GM23338 (cell line): ENCODE results near the gene EPC1. TPM values are rescaled to one million over a fixed set of nuclear protein-coding genes. Genes with fewer than 3 reads are reported as not detected.
"Not testable (repeated sequence)": the region's sequence is repeated elsewhere in the genome, so short reads cannot be mapped to it uniquely, and the experiment has no call there.

Source experiments
- ATAC-seq: fragments of 200-7000 bp; cut with Tn5 transposase; 3 replicates; pipeline ENCODE4 v1.9.1; 2020
- DNase-seq: peaks from one replicate; pipeline ENCODE4 v3.0.0-alpha.2; 2015; ENCODE audit warnings: low spot score
- H2AFZ ChIP-seq: fragments of 200-600 bp; sonication (generic); 2 replicates; pipeline ENCODE4 v1.8.0; 2016; ENCODE audit warnings: antibody characterized with exemption, mild to moderate bottlenecking, moderate library complexity
- H3F3A ChIP-seq: fragments of 200-600 bp; sonication (generic); replicated peaks from 2 replicates; pipeline ENCODE4 v1.8.0; 2017; ENCODE audit warnings: antibody characterized with exemption, mixed run types, low read depth
- H3K27ac ChIP-seq: fragments of 200-600 bp; sonication (generic); 2 replicates; pipeline ENCODE4 v1.6.1; 2016; ENCODE audit warnings: low read depth
- H3K27me3 ChIP-seq: fragments of 200-600 bp; sonication (generic); 2 replicates; pipeline ENCODE4 v1.8.0; 2016; ENCODE audit warnings: mild to moderate bottlenecking, mixed run types, moderate library complexity; ENCODE audit not compliant: insufficient read depth
- H3K36me3 ChIP-seq: fragments of 200-600 bp; sonication (generic); 2 replicates; pipeline ENCODE4 v1.8.0; 2016; ENCODE audit warnings: mild to moderate bottlenecking; ENCODE audit not compliant: insufficient read depth
- H3K4me1 ChIP-seq: fragments of 200-600 bp; sonication (generic); 2 replicates; pipeline ENCODE4 v1.8.0; 2016; ENCODE audit warnings: mild to moderate bottlenecking, moderate library complexity; ENCODE audit not compliant: insufficient read depth
- H3K4me2 ChIP-seq: fragments of 200-600 bp; sonication (generic); 2 replicates; pipeline ENCODE4 v1.7.1; 2017; ENCODE audit warnings: mixed run types
- H3K4me3 ChIP-seq: fragments of 200-600 bp; sonication (generic); 2 replicates; pipeline ENCODE4 v1.6.1; 2016; ENCODE audit warnings: mixed run types
- H3K79me2 ChIP-seq: fragments of 200-600 bp; sonication (generic); replicated peaks from 2 replicates; pipeline ENCODE4 v1.8.0; 2017; ENCODE audit warnings: mild to moderate bottlenecking; ENCODE audit not compliant: insufficient read depth
- H3K9me2 ChIP-seq: fragments of 200-600 bp; sonication (generic); 2 replicates; pipeline ENCODE4 v1.8.0; 2017; ENCODE audit not compliant: insufficient read depth
- H4K20me1 ChIP-seq: fragments of 200-600 bp; sonication (generic); replicated peaks from 2 replicates; pipeline ENCODE4 v1.8.0; 2017; ENCODE audit warnings: mild to moderate bottlenecking; ENCODE audit not compliant: insufficient read depth
- H3K27ac Mint-ChIP-seq: 2 replicates; pipeline ENCODE4 v1.8.0; 2020; ENCODE audit warnings: inconsistent platforms, mild to moderate bottlenecking, moderate library complexity, mixed read lengths
- H3K27me3 Mint-ChIP-seq: 3 replicates; pipeline ENCODE4 v1.8.0; 2022; ENCODE audit warnings: low read depth, mild to moderate bottlenecking, moderate library complexity, mixed read lengths, inconsistent platforms; ENCODE audit not compliant: insufficient read depth, poor library complexity
- H3K36me3 Mint-ChIP-seq: 3 replicates; pipeline ENCODE4 v1.8.0; 2021; ENCODE audit warnings: low read depth, mild to moderate bottlenecking, inconsistent platforms, moderate library complexity, mixed read lengths
- H3K4me1 Mint-ChIP-seq: 3 replicates; pipeline ENCODE4 v1.8.0; 2020; ENCODE audit warnings: mild to moderate bottlenecking, inconsistent platforms, mixed read lengths
- H3K4me3 Mint-ChIP-seq: 3 replicates; pipeline ENCODE4 v1.8.0; 2021; ENCODE audit warnings: moderate library complexity, mild to moderate bottlenecking, inconsistent platforms, mixed read lengths
- H3K9me3 Mint-ChIP-seq: 3 replicates; pipeline ENCODE4 v1.8.0; 2020; ENCODE audit warnings: moderate library complexity, mild to moderate bottlenecking, inconsistent platforms, mixed read lengths
- EZH2 ChIP-seq: fragments of 200-600 bp; sonication (generic); IDR thresholded peaks from one replicate; pipeline ENCODE4 v1.8.0; 2017; ENCODE audit warnings: antibody characterized with exemption, mild to moderate bottlenecking, low read depth; ENCODE audit not compliant: unreplicated experiment
- JUNB ChIP-seq: IDR thresholded peaks from one replicate; pipeline ENCODE4 v1.6.1; 2016; ENCODE audit warnings: antibody characterized with exemption; ENCODE audit not compliant: unreplicated experiment
- NANOG ChIP-seq: IDR thresholded peaks from 2 replicates; pipeline ENCODE4 v1.6.1; 2016; ENCODE audit warnings: antibody characterized with exemption, borderline replicate concordance
- ZNF331 ChIP-seq: fragments of 250-450 bp; sonication (Bioruptor Pico); IDR thresholded peaks from 2 replicates; pipeline ENCODE4 v1.5.0; 2020; ENCODE audit warnings: low read depth, mild to moderate bottlenecking, moderate library complexity
- ZNF462 ChIP-seq: fragments of 250-450 bp; sonication (Bioruptor Pico); IDR thresholded peaks from 2 replicates; pipeline ENCODE4 v1.5.0; 2020; ENCODE audit warnings: mild to moderate bottlenecking, moderate library complexity
- polyA plus RNA-seq: library from polyadenylated mRNA; unstranded; fragments of >200 nt; fragmentation: Nextera tagmentation; extraction: Ambion mirVana; gene quantifications from 2 replicates; pipeline ENCODE4 v1.2.1, GENCODE V29; 2016
- total RNA-seq: library from RNA; depleted of rRNA; stranded (reverse); fragments of >200 nt; shearing (Covaris generic); gene quantifications from 2 replicates; pipeline ENCODE4 v1.2.3, GENCODE V29; 2014
- TF ChIP-seq, protein P1 (sequence below): IDR thresholded peaks from one replicate; pipeline ENCODE4 v1.6.1; 2018; ENCODE audit warnings: antibody characterized with exemption; ENCODE audit not compliant: unreplicated experiment
- TF ChIP-seq, protein P2 (sequence below): IDR thresholded peaks from 2 replicates; pipeline ENCODE4 v1.6.1; 2016; ENCODE audit warnings: antibody characterized with exemption

EPC1 gene
- total and polyA plus RNA-seq, 2 experiments from 2014 or later, result 24.1 to 25.9 TPM

- Histone ChIP-seq H3K4me1 (no peaks in the 10 kb centered on the region), H3K9me2 (no peaks in the 10 kb centered on the region), H3K27ac (no peak overlapping the region), H3K79me2 (no peaks in the 10 kb centered on the region), H2AFZ (peak overlapping the region; percentile 76), H3K4me2 (peak overlapping the region; percentile 32; the same call in 1 of the 2 replicates), H3K27me3 (no peaks in the 10 kb centered on the region), H3F3A (no peaks in the 10 kb centered on the region), H4K20me1 (no peaks in the 10 kb centered on the region), H3K36me3 (no peaks in the 10 kb centered on the region), H3K4me3 (no peak overlapping the region)
- Mint-ChIP-seq H3K27me3 (peaks cover 7% of the 10 kb centered on the region), H3K4me3 (no peak overlapping the region), H3K4me1 (no peaks in the 10 kb centered on the region), H3K9me3 (no peaks in the 10 kb centered on the region), H3K36me3 (no peaks in the 10 kb centered on the region), H3K27ac (no peak overlapping the region)
- no peak for DNase-seq
- TF ChIP-seq, protein P1, sequence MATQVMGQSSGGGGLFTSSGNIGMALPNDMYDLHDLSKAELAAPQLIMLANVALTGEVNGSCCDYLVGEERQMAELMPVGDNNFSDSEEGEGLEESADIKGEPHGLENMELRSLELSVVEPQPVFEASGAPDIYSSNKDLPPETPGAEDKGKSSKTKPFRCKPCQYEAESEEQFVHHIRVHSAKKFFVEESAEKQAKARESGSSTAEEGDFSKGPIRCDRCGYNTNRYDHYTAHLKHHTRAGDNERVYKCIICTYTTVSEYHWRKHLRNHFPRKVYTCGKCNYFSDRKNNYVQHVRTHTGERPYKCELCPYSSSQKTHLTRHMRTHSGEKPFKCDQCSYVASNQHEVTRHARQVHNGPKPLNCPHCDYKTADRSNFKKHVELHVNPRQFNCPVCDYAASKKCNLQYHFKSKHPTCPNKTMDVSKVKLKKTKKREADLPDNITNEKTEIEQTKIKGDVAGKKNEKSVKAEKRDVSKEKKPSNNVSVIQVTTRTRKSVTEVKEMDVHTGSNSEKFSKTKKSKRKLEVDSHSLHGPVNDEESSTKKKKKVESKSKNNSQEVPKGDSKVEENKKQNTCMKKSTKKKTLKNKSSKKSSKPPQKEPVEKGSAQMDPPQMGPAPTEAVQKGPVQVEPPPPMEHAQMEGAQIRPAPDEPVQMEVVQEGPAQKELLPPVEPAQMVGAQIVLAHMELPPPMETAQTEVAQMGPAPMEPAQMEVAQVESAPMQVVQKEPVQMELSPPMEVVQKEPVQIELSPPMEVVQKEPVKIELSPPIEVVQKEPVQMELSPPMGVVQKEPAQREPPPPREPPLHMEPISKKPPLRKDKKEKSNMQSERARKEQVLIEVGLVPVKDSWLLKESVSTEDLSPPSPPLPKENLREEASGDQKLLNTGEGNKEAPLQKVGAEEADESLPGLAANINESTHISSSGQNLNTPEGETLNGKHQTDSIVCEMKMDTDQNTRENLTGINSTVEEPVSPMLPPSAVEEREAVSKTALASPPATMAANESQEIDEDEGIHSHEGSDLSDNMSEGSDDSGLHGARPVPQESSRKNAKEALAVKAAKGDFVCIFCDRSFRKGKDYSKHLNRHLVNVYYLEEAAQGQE, result no peak
- TF ChIP-seq NANOG (no peak), ZNF331 (no peak)
- peak; percentile 24; the same call in 2 of the 3 replicates for ATAC-seq
Measured at GRCh38 chr10:32253276-32253675, 93.7 kb downstream of the EPC1 start.

- H3K27ac ChIP-seq, H3K27me3 ChIP-seq, H3K4me1 ChIP-seq, H3K4me1 Mint-ChIP-seq, H3K27me3 Mint-ChIP-seq, H3K9me3 Mint-ChIP-seq, ATAC-seq, H4K20me1 ChIP-seq, H3K4me3 ChIP-seq, H3K36me3 Mint-ChIP-seq, H3K27ac Mint-ChIP-seq, H3K4me2 ChIP-seq, H3F3A ChIP-seq, H3K79me2 ChIP-seq, H3K36me3 ChIP-seq, DNase-seq, H2AFZ ChIP-seq, H3K9me2 ChIP-seq, H3K4me3 Mint-ChIP-seq: not testable (repeated sequence)
Measured at GRCh38 chr10:32250489-32250888, 96.5 kb downstream of the EPC1 start.

GRCh38 chr10:32246685-32247084 is 100.3 kb downstream of the EPC1 start:
- no peak overlapping the region for H3K4me3 Mint-ChIP-seq
- H3K9me3 Mint-ChIP-seq, result no peaks in the 10 kb centered on the region
- Histone ChIP-seq H3K4me1 (no peaks in the 10 kb centered on the region), H3K79me2 (no peaks in the 10 kb centered on the region), H3K27ac (no peak overlapping the region), H4K20me1 (no peaks in the 10 kb centered on the region), H2AFZ (no peak overlapping the region), H3K36me3 (no peaks in the 10 kb centered on the region), H3K9me2 (no peaks in the 10 kb centered on the region), H3K4me3 (no peak overlapping the region), H3F3A (no peaks in the 10 kb centered on the region), H3K4me2 (no peak overlapping the region), H3K27me3 (no peaks in the 10 kb centered on the region)
- H3K27me3 Mint-ChIP-seq, result peaks cover 3% of the 10 kb centered on the region
- ATAC-seq (no peak), DNase-seq (no peak)
- no peaks in the 10 kb centered on the region for H3K4me1 Mint-ChIP-seq
- H3K27ac Mint-ChIP-seq, result no peak overlapping the region
- H3K36me3 Mint-ChIP-seq, result no peaks in the 10 kb centered on the region
- no peak for TF ChIP-seq EZH2
- TF ChIP-seq ZNF462 (CRISPR knock-in tag), result no peak
- TF ChIP-seq, protein P2, sequence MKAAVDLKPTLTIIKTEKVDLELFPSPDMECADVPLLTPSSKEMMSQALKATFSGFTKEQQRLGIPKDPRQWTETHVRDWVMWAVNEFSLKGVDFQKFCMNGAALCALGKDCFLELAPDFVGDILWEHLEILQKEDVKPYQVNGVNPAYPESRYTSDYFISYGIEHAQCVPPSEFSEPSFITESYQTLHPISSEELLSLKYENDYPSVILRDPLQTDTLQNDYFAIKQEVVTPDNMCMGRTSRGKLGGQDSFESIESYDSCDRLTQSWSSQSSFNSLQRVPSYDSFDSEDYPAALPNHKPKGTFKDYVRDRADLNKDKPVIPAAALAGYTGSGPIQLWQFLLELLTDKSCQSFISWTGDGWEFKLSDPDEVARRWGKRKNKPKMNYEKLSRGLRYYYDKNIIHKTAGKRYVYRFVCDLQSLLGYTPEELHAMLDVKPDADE, result no peak
- TF ChIP-seq JUNB, result no peak
